ENCODE data around the gene AFF3.
"Not testable (repeated sequence)": the region's sequence is repeated elsewhere in the genome, so short reads cannot be mapped to it uniquely, and the experiment has no call there.

Gene AFF3

GRCh38 chr2:99960291-99960690, 182.1 kb downstream of the AFF3 start:
- no peak for DNase-seq

DNA sequence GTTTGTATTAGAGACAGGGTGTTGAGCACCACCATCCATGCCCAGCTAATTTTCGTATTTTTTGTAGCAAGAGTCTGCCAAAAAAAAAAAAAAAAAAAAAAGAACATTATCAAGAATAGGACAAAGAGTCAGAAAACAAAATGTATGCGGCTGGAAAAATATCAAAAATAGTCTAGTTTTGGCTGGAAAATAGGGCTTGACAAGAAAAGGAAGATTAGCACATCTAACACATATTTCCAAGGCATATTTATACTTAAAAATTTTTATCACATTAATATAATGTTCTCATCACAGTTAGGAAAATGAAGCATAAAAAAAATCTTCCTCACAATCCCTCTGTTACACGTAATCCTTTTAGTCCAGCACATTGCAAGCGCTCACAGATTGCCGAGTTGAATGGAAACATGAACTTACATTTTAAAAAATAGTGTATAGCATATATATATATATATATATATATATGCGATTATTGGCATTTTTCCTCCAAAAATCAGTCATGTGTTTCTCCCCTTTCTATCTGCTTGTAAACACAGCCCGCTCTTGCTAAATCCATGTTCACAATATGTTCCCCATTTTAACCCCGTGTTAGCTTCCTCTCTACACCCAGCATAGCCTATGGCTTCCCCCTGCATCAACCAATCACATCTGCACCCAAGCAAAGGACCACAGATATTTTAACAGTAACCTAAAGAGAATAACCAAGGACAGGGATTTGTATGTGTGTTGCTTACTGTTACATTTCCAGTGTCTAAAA, 183.0 kb downstream of the AFF3 start:
- DNase-seq: no peak

GRCh38 chr2:99957332-99958133, 184.9 kb downstream of the AFF3 start:
- DNase-seq: peak; percentile 67

GRCh38 chr2:99956232-99957030, 186.0 kb downstream of the AFF3 start:
- DNase-seq: no peak

DNA sequence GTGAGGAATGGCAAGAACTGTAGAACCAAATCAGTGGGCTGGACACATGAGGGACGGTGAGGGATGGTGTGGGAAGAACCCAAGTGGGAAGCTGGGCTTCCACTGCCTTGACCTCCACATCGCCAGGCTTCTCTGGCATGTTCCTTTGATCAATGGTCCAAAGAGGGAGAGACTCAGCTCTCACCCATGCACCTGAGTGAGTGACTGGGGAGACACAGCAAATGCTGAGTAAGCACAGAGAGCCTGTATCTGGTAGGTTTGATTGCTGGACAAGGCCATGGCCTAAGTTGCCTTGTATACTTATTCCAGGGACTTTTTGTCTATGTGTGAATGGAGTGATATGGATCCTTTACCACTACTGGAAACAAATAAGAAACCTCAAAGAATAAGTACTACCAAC, 188.6 kb downstream of the AFF3 start:
- no peak for DNase-seq

- DNase-seq: no peak
These were observed 192.4 kb downstream of the AFF3 start for GRCh38 chr2:99949963-99950362.

- DNase-seq: no peak
These were observed 192.9 kb downstream of the AFF3 start for GRCh38 chr2:99949530-99949929.

GRCh38 chr2:99948010-99948409, 194.4 kb downstream of the AFF3 start:
- no peak for DNase-seq

DNA sequence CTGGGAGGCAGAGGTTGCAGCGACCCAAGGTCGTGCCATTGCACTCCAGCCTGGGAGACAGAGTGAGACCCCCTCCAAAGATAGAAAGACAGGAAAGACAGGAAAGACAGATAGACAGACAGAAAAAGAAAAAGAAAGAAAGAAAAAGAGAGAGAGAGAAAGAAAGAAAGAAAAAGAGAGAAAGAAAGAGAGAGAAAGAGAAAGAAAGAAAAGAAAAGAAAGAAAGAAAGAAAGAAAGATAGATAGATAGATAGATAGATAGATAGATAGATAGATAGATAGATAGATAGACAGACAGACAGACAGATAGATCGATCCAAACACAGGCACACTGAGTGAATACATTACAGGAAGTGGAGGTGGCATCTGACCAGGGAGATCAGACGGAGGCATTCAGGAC, 195.0 kb downstream of the AFF3 start:
- not testable (repeated sequence) for DNase-seq

GRCh38 chr2:99944019-99944418, 198.4 kb downstream of the AFF3 start:
- no peak for DNase-seq

DNA sequence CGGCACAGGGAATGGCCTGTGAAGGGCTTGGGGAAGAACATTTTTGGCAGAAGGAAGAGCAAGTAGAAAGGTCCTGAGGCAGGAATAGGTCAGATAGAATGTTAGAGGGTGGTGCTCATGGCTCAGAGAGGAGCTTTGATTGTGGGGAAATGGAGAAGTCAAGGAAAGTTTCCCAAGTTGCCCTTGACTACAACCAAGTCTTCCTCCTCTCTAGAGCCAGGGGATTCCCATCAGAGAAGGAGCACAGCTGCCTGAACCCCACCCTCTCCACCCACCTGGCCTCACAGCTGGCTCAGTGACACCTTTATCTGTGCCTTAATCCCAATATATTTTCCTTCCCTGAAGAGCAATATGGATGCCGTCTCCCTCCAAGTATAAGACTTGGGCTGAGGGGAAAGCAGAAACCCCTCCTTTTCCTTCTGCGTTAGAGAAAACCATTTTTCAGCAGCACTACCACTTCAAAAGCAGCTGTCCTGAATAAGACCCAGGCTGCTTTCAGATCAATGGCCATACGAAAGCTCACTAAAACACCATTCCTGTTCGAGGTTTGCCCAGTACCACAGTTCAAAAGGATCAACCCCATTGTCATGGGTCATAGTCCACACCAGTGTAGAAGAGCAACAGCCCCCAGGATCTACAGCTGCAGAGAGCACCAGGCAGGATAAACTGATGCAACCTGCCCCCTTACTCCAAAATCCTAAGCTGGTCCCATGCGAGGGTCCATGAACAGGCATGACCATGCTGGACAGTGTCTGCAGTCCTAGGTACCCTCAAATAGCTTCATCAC, 199.6 kb downstream of the AFF3 start:
- DNase-seq: no peak

GRCh38 chr2:99940963-99941362, 201.4 kb downstream of the AFF3 start:
- peak; percentile 60 for DNase-seq

- DNase-seq: no peak
These were observed 203.3 kb downstream of the AFF3 start for GRCh38 chr2:99939135-99939534.

DNA sequence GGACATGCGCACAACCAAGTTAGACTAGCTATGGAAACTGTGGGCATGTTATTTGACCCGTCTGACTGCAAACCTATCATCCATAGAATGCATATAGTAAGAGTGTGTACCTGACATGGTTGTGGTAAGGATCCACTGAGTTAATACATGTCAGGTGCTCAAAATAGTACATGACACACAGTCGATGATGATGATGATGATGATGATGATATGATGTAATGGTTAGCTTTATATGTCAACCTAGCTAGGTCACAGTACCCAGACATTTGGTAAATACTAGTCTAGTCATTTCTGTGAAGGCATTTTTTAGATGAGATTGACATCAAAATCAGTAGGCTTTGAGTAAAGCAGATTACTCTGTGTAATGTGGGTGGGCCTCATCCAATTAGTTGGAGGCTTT, 204.1 kb downstream of the AFF3 start:
- no peak for DNase-seq

DNA sequence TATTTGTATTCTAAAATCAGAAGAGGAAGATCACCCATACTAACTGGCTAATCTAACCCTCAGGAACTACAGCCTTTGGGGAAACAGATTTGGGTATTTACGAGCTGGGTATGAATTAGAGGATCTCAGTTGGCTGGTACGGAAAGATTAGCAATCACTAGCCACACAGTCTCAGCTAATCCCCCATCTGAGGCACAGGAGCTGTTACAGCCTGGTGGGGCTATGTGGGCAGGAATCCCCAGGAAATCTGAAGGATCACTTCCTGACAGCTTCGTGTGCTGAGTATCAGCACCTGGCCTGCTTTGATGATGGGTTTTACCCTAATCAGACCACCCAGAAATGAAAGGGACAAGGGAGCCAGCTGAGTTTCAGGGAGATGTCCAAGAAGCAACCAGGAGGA, 206.3 kb downstream of the AFF3 start:
- no peak for DNase-seq

- no peak for DNase-seq
These were observed 206.7 kb downstream of the AFF3 start for GRCh38 chr2:99935662-99936061.

DNA sequence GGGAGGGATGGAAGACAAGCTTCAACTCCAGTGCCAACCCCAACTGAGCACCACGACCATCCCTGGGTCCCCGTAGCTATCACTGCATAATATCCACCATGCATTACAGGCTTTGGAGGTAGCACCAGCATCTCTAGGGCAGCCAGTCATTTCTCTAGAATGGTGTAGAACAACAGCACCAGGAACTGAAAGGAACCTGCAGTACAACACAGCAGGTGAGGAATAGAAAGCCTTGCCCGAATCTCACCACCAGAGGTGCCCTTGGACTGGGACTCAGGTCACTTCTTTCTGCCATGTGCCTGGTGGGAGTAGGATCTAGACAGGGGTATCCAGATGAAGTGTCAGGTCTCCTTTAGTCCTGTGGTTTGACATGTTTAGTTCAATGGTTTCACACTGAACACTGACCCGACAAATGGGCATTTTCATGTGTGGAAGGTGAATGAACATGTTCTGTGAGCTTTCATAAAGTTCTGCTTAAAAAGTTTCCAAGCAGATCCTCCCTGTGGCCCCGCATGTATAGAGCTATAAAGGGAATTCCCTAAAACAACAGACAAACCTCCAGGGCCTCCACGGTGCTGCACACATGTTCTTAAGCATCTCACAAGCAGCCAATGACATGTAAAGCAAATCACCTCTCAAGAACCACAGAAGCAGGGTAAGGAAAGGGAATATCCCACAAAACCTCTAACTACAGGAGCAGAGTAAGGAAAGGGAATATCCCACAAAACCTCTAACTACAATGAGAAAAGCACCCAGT, 208.3 kb downstream of the AFF3 start:
- DNase-seq: no peak

GRCh38 chr2:99933491-99933890, 208.9 kb downstream of the AFF3 start:
- not testable (repeated sequence) for DNase-seq

GRCh38 chr2:99928470-99929053, 213.8 kb downstream of the AFF3 start:
- DNase-seq: no peak

DNA sequence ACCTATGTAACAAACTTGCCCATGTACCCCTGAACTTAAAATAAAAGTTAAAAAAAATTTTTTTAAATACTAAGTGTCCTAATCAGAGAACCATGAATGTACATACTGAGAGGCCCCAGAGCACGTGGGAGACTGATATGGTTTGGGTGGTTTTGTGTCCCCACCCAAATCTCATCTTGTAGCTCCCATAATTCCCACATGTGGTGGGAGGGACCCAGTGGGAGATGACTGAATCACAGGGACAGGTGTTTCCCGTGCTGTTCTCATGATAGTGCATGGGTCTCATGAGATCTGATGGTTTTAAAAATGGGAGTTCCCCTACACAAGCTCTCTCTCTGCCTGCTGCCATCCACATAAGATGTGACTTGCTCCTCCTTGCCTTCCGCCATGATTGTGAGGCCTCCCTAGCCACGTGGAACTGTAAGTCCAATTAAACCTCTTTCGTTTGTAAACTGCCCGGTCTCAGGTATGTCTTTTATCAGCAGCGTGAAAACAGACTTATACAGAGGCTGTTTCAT, 214.6 kb downstream of the AFF3 start:
- not testable (repeated sequence) for DNase-seq

- DNase-seq: peak; percentile 69
These were observed 215.4 kb downstream of the AFF3 start for GRCh38 chr2:99926986-99927385.
